PC-3 (cell line): ENCODE results near the gene GCLC.

ENCODE experiments used
- EZH2 ChIP-seq: fragments of 300-600 bp; sonication (generic); IDR thresholded peaks from one replicate; pipeline ENCODE4 v1.6.1; 2017; ENCODE audit warnings: antibody characterized with exemption, mild to moderate bottlenecking, low read length; ENCODE audit not compliant: unreplicated experiment
- EZH2phosphoT487 ChIP-seq: fragments of 300-600 bp; sonication (generic); IDR thresholded peaks from 2 replicates; pipeline ENCODE4 v1.6.1; 2018; ENCODE audit warnings: mild to moderate bottlenecking, antibody characterized with exemption, low read length, borderline replicate concordance
- TF ChIP-seq, protein P1 (sequence below): fragments of 300-600 bp; sonication (generic); conservative IDR thresholded peaks from 2 replicates; pipeline ENCODE4 v1.5.1; 2017; ENCODE audit warnings: antibody characterized with exemption, low read depth, mild to moderate bottlenecking, low read length

DNA sequence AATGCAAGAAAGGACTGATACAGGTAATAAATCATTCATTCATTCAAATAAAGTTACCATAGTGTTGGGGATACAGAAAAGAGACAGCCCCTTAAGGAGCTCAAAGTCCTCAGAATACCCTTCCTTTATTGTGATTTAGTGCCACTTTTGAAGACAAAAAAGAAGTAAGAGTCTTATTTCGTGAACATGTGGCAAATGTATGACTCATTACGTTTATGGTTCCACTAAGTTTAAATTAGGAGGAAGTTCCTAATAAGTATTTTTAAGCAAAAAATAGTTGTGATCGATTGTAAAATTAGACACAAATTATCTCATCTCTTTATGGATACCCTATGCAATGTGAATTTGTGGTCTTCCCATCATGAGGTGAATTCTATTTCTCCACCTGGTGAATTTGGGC, 38.5 kb upstream of the GCLC start:
- TF ChIP-seq, protein P1, sequence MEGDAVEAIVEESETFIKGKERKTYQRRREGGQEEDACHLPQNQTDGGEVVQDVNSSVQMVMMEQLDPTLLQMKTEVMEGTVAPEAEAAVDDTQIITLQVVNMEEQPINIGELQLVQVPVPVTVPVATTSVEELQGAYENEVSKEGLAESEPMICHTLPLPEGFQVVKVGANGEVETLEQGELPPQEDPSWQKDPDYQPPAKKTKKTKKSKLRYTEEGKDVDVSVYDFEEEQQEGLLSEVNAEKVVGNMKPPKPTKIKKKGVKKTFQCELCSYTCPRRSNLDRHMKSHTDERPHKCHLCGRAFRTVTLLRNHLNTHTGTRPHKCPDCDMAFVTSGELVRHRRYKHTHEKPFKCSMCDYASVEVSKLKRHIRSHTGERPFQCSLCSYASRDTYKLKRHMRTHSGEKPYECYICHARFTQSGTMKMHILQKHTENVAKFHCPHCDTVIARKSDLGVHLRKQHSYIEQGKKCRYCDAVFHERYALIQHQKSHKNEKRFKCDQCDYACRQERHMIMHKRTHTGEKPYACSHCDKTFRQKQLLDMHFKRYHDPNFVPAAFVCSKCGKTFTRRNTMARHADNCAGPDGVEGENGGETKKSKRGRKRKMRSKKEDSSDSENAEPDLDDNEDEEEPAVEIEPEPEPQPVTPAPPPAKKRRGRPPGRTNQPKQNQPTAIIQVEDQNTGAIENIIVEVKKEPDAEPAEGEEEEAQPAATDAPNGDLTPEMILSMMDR = no peak
- TF ChIP-seq EZH2 = no peak
- no peak for TF ChIP-seq EZH2phosphoT487
